Lung (tissue), 12 donors: ENCODE measurements around the gene PPP5C. TPM values are rescaled to one million over a fixed set of nuclear protein-coding genes. Genes with fewer than 3 reads are reported as not detected.

Experiments used
- ATAC-seq: fragments of 200-7000 bp; cut with Tn5 transposase; one replicate; pipeline ENCODE4 v1.9.1; 2020; ENCODE audit warnings: moderate number of reproducible peaks; ENCODE audit not compliant: insufficient read depth, low FRiP score
- DNase-seq, 3 donors: peaks; one replicate each; pipeline ENCODE4 v3.0.0-alpha.2; 2013 to 2017
- H3K27ac ChIP-seq, 2 donors: one replicate each; pipeline ENCODE4 v1.5.1; 2013; ENCODE audit warnings: mild to moderate bottlenecking in 2 of 2, moderate library complexity in 2 of 2, control low read depth in 1 of 2, inconsistent platforms in 1 of 2, low read depth in 1 of 2, low read length in 1 of 2
- H3K27me3 ChIP-seq, 3 donors: one replicate each; pipeline ENCODE4 v1.5.1; 2013; ENCODE audit warnings: low read length in 2 of 3; ENCODE audit not compliant: control insufficient read depth in 3 of 3, insufficient read depth in 3 of 3
- H3K36me3 ChIP-seq, 4 donors: one replicate each; pipeline ENCODE4 v1.5.1; 2013; ENCODE audit warnings: low read length in 4 of 4, mild to moderate bottlenecking in 1 of 4, moderate library complexity in 1 of 4; ENCODE audit not compliant: control insufficient read depth in 4 of 4, insufficient read depth in 4 of 4
- H3K4me1 ChIP-seq, 5 donors: one replicate each; pipeline ENCODE4 v1.5.1; 2013; ENCODE audit warnings: low read length in 5 of 5, mild to moderate bottlenecking in 2 of 5, moderate library complexity in 1 of 5; ENCODE audit not compliant: control insufficient read depth in 5 of 5, insufficient read depth in 5 of 5
- H3K4me3 ChIP-seq: one replicate; pipeline ENCODE4 v1.5.1; 2013; ENCODE audit warnings: mild to moderate bottlenecking, control low read depth, moderate library complexity
- H3K9ac ChIP-seq, 2 donors: one replicate each; pipeline ENCODE4 v1.5.1; 2013; ENCODE audit warnings: low read length in 2 of 2, control low read depth in 1 of 2; ENCODE audit not compliant: insufficient read depth in 1 of 2
- H3K9me3 ChIP-seq, 4 donors: one replicate each; pipeline ENCODE4 v1.5.1; 2013; ENCODE audit warnings: low read length in 3 of 4, mild to moderate bottlenecking in 1 of 4, moderate library complexity in 1 of 4; ENCODE audit not compliant: control insufficient read depth in 4 of 4, insufficient read depth in 3 of 4
- CTCF ChIP-seq: IDR thresholded peaks from 2 replicates; pipeline ENCODE4 v1.5.1; 2012; ENCODE audit warnings: mild to moderate bottlenecking; ENCODE audit errors: control extremely low read depth, extremely low read depth
- WGBS, 2 donors: extraction: QIAGEN DNeasy Blood & Tissue Kit; methylation state at CpG; one replicate each; pipeline ENCODE4 v1.1.7; 2013; 5-methylcytosine and 5-hydroxymethylcytosine counted together
- polyA plus RNA-seq, 2 donors: library from polyadenylated mRNA; stranded (reverse); fragments of 200-250 nt; gene quantifications; one replicate each; pipeline ENCODE4 v1.2.1, GENCODE V29; 2013
- total RNA-seq, 2 donors: library from RNA; depleted of rRNA in 1 of 2; stranded (reverse); fragments of >200 nt in 1 of 2; gene quantifications; one replicate each; pipeline ENCODE4 v1.2.1, GENCODE V29; 2014 to 2021
- donor health status: control.
- donor health status: control.
- donor health status: Bipolar disorder and iron deficiency.
- donor health status: healthy.
- donor health status: DM: yes; HTN: yes; CAD: no.

The PPP5C gene
- total and polyA plus RNA-seq, 4 donors, result 48.5 to 69.8 (median 54.6) TPM

GRCh38 chr19:46381346-46381745 is 34.5 kb downstream of the PPP5C start:
- no peak for DNase-seq
- Histone ChIP-seq H3K9ac (no peak overlapping the region), H3K9me3 (no peaks in the 10 kb centered on the region), H3K27ac (no peak overlapping the region), H3K4me3 (no peak overlapping the region), H3K4me1 (peaks cover 0 to 21% (median 3%) of the 10 kb centered on the region in 5 donors), H3K36me3 (peaks cover 4 to 51% (median 47%) of the 10 kb centered on the region in 4 donors), H3K27me3 (no peaks in the 10 kb centered on the region)
- 92 to 98% methylated on average over 2 of the region's 2 CpGs for WGBS, 2 donors
- no peak for ATAC-seq
- TF ChIP-seq CTCF, result no peak

GRCh38 chr19:46381756-46382345 is 35.0 kb downstream of the PPP5C start:
- no peaks in the 10 kb centered on the region for H3K9me3 ChIP-seq
- peak in 1 of 3 donors; percentile 44 for DNase-seq
- H3K4me1 ChIP-seq, result peaks cover 0 to 21% (median 3%) of the 10 kb centered on the region in 5 donors
- TF ChIP-seq CTCF, result no peak
- WGBS, 2 donors, result 91% methylated on average over 15 of the region's 15 CpGs
- no peaks in the 10 kb centered on the region for H3K27me3 ChIP-seq
- ATAC-seq, result no peak
- H3K9ac ChIP-seq, result no peak overlapping the region
- H3K36me3 ChIP-seq, result peaks cover 4 to 48% (median 43%) of the 10 kb centered on the region in 4 donors
- H3K4me3 ChIP-seq, result no peak overlapping the region
- no peak overlapping the region for H3K27ac ChIP-seq

GRCh38 chr19:46383171-46383815 is 36.4 kb downstream of the PPP5C start:
- WGBS, 2 donors, result 88 to 92% methylated on average over 22 to 23 of the region's 23 CpGs
- H3K9me3 ChIP-seq, result no peaks in the 10 kb centered on the region
- H3K27ac ChIP-seq, result no peak overlapping the region
- H3K4me1 ChIP-seq, result peaks cover 0 to 6% (median 3%) of the 10 kb centered on the region in 5 donors
- no peak overlapping the region for H3K9ac ChIP-seq
- TF ChIP-seq CTCF, result no peak
- DNase-seq (no peak), ATAC-seq (no peak)
- no peak overlapping the region for H3K4me3 ChIP-seq
- no peaks in the 10 kb centered on the region for H3K27me3 ChIP-seq
- peaks cover 0 to 53% (median 51%) of the 10 kb centered on the region in 4 donors for H3K36me3 ChIP-seq
